ENCODE results near the gene INTU.

Gene INTU

DNA sequence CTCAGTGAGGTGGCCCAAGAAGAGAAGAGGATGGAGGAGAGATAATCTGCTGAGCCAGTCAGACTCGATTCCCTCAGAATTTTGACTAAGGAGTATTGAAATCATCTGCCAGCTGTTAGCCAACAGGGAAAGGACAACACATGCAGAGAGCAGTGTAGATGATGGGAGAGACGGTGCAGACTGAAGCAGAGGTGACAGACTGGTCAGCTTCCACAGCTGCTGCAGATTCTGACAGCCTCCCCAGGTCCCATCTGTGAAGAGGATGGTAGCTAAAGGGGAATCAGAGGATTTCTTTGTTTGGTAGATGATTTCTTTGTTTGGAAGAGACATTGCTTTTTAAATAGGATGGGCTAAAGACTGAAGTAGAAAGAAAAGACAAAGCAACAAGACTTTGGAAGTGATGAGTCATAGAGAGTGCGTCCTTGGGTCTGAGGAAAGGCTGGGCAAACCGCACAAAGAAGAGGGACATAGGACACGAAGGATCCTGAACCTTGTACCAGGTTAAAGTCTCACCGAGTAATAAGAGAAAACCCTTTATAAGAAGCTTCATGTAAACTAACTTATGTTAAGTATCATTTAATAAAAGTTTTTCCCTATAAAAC lies 27.6 kb downstream of the INTU start:
- DNase-seq (ENCODE audit: low spot score) = no peak
- in situ Hi-C loops (cut with MboI; ENCODE audit: low pct_unique_long_range_greater_than_20kb, low sequenced_read_pairs, unreplicated experiment) = no loop called here
- TF ChIP-seq, protein P1, sequence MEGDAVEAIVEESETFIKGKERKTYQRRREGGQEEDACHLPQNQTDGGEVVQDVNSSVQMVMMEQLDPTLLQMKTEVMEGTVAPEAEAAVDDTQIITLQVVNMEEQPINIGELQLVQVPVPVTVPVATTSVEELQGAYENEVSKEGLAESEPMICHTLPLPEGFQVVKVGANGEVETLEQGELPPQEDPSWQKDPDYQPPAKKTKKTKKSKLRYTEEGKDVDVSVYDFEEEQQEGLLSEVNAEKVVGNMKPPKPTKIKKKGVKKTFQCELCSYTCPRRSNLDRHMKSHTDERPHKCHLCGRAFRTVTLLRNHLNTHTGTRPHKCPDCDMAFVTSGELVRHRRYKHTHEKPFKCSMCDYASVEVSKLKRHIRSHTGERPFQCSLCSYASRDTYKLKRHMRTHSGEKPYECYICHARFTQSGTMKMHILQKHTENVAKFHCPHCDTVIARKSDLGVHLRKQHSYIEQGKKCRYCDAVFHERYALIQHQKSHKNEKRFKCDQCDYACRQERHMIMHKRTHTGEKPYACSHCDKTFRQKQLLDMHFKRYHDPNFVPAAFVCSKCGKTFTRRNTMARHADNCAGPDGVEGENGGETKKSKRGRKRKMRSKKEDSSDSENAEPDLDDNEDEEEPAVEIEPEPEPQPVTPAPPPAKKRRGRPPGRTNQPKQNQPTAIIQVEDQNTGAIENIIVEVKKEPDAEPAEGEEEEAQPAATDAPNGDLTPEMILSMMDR (IDR thresholded peaks at IDR 0.05; ENCODE audit: extremely low read depth, insufficient read depth, missing control alignments) = no peak

DNA sequence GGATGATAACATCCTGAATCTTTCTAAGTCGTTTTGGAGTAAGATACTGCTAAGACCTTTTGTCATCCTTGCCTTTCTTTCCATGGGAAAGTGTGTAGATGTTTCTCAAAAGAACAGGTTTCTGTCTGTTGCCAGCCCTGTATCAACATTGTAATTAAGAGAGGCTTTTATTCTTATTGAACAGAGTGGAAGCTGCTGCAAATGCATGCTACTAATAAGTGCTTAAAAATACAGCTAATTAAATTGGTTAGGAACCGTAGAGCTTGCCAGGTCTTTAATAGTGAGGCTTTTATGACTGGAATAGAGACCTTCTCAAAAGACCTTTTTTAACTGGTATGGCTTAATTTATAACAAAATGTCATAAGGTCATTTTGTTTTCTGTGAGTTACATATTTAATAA lies 34.4 kb downstream of the INTU start:
- TF ChIP-seq, protein P1 (IDR thresholded peaks at IDR 0.05; ENCODE audit: extremely low read depth, insufficient read depth, missing control alignments) = no peak
- in situ Hi-C loops (cut with MboI; ENCODE audit: low pct_unique_long_range_greater_than_20kb, low sequenced_read_pairs, unreplicated experiment) = no loop called here
- no peak for DNase-seq (ENCODE audit: low spot score)

DNA sequence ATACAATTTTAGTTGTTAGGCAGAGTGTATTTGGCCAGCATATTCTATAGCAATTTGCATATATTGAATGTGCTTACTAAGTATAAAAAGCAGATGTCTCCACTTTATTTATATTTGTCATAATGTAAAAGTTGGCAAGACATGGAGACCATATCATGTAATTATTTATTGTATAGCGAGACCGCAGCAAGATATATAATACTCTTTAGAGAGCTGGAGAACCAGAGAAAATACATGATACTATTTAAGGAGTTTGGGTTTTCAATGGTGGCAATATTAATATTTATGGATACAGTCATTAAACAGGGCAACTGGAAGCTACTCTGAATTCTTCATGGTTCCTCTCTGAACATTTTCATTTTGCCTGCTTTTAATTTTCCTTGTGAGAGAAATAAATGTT lies 35.0 kb downstream of the INTU start:
- no peak for DNase-seq (ENCODE audit: low spot score)
- TF ChIP-seq, protein P1 (IDR thresholded peaks at IDR 0.05; ENCODE audit: extremely low read depth, insufficient read depth, missing control alignments) = no peak
- in situ Hi-C loops (cut with MboI; ENCODE audit: low pct_unique_long_range_greater_than_20kb, low sequenced_read_pairs, unreplicated experiment) = no loop called here

DNA sequence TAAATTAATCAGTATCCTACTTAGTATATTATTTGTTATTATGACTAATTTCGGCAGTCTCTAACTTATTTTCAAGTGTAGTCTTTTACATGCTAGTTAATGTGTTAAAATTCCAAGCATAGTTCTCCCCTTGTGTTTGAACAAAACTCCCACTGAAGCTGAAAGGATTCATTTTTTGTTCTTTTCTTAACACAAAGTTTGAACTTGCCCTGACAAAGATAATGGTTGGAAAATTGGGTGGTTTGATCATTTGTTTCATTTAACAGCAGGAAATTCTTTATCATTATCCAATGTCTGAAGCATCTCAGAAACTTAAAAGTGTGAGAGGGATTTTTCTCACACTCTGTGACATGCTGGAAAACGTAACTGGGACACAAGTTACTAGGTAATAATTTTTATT lies 36.0 kb downstream of the INTU start:
- no peak for DNase-seq (ENCODE audit: low spot score)
- TF ChIP-seq, protein P1 (IDR thresholded peaks at IDR 0.05; ENCODE audit: extremely low read depth, insufficient read depth, missing control alignments) = no peak
- in situ Hi-C loops (cut with MboI; ENCODE audit: low pct_unique_long_range_greater_than_20kb, low sequenced_read_pairs, unreplicated experiment) = no loop called here

DNA sequence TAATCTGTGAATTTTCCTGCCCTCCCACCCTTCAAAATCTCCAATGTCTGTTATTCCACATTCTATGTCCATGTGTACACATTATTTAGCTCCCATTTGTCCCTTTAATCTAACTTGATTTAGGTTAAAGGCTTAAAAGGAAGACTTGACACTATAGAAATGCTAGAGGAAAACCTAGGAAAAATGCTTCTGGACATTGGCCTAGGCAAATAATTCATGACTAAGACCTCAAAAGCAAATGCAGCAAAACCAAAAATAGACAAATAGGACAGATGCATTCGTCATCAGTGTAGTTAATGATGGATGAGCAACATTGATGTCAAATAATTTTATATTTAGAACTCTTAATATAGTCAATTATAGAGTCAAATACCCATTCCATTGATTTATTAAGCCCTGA lies 36.9 kb downstream of the INTU start:
- in situ Hi-C loops (cut with MboI; ENCODE audit: low pct_unique_long_range_greater_than_20kb, low sequenced_read_pairs, unreplicated experiment) = no loop called here
- TF ChIP-seq, protein P1 (IDR thresholded peaks at IDR 0.05; ENCODE audit: extremely low read depth, insufficient read depth, missing control alignments) = no peak
- no peak for DNase-seq (ENCODE audit: low spot score)

DNA sequence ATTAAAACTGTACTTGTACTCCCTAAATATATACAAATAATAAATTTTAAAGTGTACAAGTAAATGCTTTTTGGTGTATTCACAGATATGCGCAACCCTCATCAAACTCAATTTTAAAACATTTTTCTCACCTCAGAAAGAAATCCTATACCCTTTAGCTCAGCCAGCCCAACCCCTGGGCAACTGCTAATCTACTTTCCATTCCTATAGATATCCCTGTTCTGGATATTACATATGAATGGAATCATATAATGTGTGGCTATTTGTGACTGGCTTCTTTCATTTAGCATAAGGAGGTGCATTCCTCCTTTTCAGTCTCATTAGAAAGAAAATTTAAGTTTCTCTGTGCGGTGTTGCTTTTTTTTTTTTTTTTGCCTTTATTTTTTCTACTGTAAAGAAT lies 39.4 kb downstream of the INTU start:
- TF ChIP-seq, protein P1 (IDR thresholded peaks at IDR 0.05; ENCODE audit: extremely low read depth, insufficient read depth, missing control alignments) = no peak
- DNase-seq (ENCODE audit: low spot score) = no peak
- in situ Hi-C loops (cut with MboI; ENCODE audit: low pct_unique_long_range_greater_than_20kb, low sequenced_read_pairs, unreplicated experiment) = no loop called here

DNA sequence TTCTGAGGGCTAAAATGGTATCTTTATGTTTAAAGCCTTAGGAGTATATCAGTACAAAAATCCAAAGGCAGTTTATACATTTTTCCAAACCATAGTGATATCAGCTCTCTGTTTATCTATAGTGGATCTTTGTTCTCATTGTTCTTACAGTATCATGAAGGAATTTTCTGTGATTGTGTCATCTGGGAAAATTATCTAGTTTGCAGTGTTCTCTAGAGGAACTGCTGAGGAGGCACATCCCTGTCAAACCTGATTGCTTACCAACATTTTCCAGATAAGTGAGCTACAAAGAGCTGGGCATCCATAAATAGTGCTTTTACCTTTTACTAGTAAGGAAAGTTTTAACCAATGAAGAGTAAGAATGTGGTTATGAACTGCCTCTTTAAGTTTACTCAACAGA lies 52.5 kb downstream of the INTU start:
- DNase-seq (ENCODE audit: low spot score) = no peak
- TF ChIP-seq, protein P1 (IDR thresholded peaks at IDR 0.05; ENCODE audit: extremely low read depth, insufficient read depth, missing control alignments) = no peak
- in situ Hi-C loops (cut with MboI; ENCODE audit: low pct_unique_long_range_greater_than_20kb, low sequenced_read_pairs, unreplicated experiment) = no loop called here

Measured in GM13977 (cell line).